ENCODE data around the gene GSPT2. TPM values are rescaled to one million over a fixed set of nuclear protein-coding genes. Genes with fewer than 3 reads are reported as not detected.

GSPT2 gene
- total RNA-seq, 1 experiment from 2014 or later = 5.2 TPM

Other genes with a start within 250 kb of the GSPT2 start
- 1.0 and 3.3 TPM in 2 replicates for gene NUDT11, start 246.8 kb upstream of the GSPT2 start, total RNA-seq (2014; rRNA removed; shearing (Covaris generic); ENCODE audit: low replicate concordance)
- gene CENPVL3, start 124.5 kb upstream of the GSPT2 start, total RNA-seq (2014; rRNA removed; shearing (Covaris generic); ENCODE audit: low replicate concordance) = not detected in 2 replicates
- gene CENPVL2, start 60.6 kb upstream of the GSPT2 start, total RNA-seq (2014; rRNA removed; shearing (Covaris generic); ENCODE audit: low replicate concordance) = not detected in 2 replicates
- gene CENPVL1, start 32.9 kb upstream of the GSPT2 start, total RNA-seq (2014; rRNA removed; shearing (Covaris generic); ENCODE audit: low replicate concordance) = not detected in 2 replicates
- gene MAGED1, start 150.2 kb downstream of the GSPT2 start, total RNA-seq (2014; rRNA removed; shearing (Covaris generic); ENCODE audit: low replicate concordance) = 118 and 121 TPM in 2 replicates